HG03571 (cell line): ENCODE results near the gene COQ3.
"Not testable (repeated sequence)": the region's sequence is repeated elsewhere in the genome, so short reads cannot be mapped to it uniquely, and the experiment has no call there.

Experiments used
- ATAC-seq: cut with Tn5 transposase; IDR thresholded peaks from one replicate; pipeline ENCODE4 v1.9.1; 2021; ENCODE audit not compliant: unreplicated experiment

COQ3 gene

GRCh38 chr6:99390896-99391295, 3.1 kb downstream of the COQ3 start:
- no peak for ATAC-seq

- no peak for ATAC-seq
These were observed 9.5 kb downstream of the COQ3 start for GRCh38 chr6:99384507-99384906.

- ATAC-seq = no peak
These were observed 15.4 kb downstream of the COQ3 start for GRCh38 chr6:99378636-99379035.

GRCh38 chr6:99369533-99369932, 24.5 kb downstream of the COQ3 start:
- ATAC-seq = no peak

- no peak for ATAC-seq
These were observed 27.1 kb downstream of the COQ3 start for GRCh38 chr6:99366852-99367251.

- ATAC-seq = peak; percentile 87
These were observed 30.0 kb downstream of the COQ3 start for GRCh38 chr6:99364026-99364425.

- ATAC-seq = no peak
These were observed 31.2 kb downstream of the COQ3 start for GRCh38 chr6:99362678-99363268.

GRCh38 chr6:99359800-99360199, 34.2 kb downstream of the COQ3 start:
- ATAC-seq = no peak

GRCh38 chr6:99356641-99357040, 37.4 kb downstream of the COQ3 start:
- no peak for ATAC-seq

GRCh38 chr6:99354983-99355382, 39.0 kb downstream of the COQ3 start:
- no peak for ATAC-seq

- no peak for ATAC-seq
These were observed 40.9 kb downstream of the COQ3 start for GRCh38 chr6:99353126-99353525.

- ATAC-seq = no peak
These were observed 43.4 kb downstream of the COQ3 start for GRCh38 chr6:99350573-99350972.

GRCh38 chr6:99349171-99350141, 44.5 kb downstream of the COQ3 start, which contains the start of gene FAXC:
FAXC (minus strand) TSS chr6:99349674; CDS start chr6:99349372, 302 bp downstream.
- ATAC-seq = peak; percentile 46

- ATAC-seq = no peak
These were observed 45.5 kb downstream of the COQ3 start for GRCh38 chr6:99348288-99349170.

- no peak for ATAC-seq
These were observed 46.2 kb downstream of the COQ3 start for GRCh38 chr6:99347804-99348203.

GRCh38 chr6:99346595-99346994, 47.4 kb downstream of the COQ3 start:
- no peak for ATAC-seq

GRCh38 chr6:99345164-99345563, 48.8 kb downstream of the COQ3 start:
- no peak for ATAC-seq

GRCh38 chr6:99344289-99344688, 49.7 kb downstream of the COQ3 start:
- ATAC-seq = no peak

- ATAC-seq = peak; percentile 58
These were observed 52.0 kb downstream of the COQ3 start for GRCh38 chr6:99341862-99342455.

- ATAC-seq = no peak
These were observed 55.8 kb downstream of the COQ3 start for GRCh38 chr6:99338188-99338587.

- ATAC-seq = not testable (repeated sequence)
These were observed 58.7 kb downstream of the COQ3 start for GRCh38 chr6:99335298-99335697.
